Sigmoid colon (tissue), 7 donors: ENCODE data around the gene FSD1L. TPM values are rescaled to one million over a fixed set of nuclear protein-coding genes. Genes with fewer than 3 reads are reported as not detected.

Experiments used
- DNase-seq: peaks from one replicate; pipeline ENCODE4 v3.0.0-alpha.2; 2019
- H3K27ac ChIP-seq, 4 donors: fragments of 200-600 bp; sonication (generic); one replicate each; pipeline ENCODE4 v1.5.1; 2016 to 2019; ENCODE audit warnings: mild to moderate bottlenecking in 1 of 4
- H3K27me3 ChIP-seq, 3 donors: fragments of 200-600 bp; sonication (generic); one replicate each; pipeline ENCODE4 v1.5.1; 2019; ENCODE audit warnings: mild to moderate bottlenecking in 1 of 3
- H3K36me3 ChIP-seq, 4 donors: fragments of 200-600 bp; sonication (generic); one replicate each; pipeline ENCODE4 v1.5.1; 2016 to 2019
- H3K4me1 ChIP-seq, 4 donors: fragments of 200-600 bp; sonication (generic); one replicate each; pipeline ENCODE4 v1.5.1; 2017 to 2019
- H3K4me3 ChIP-seq, 4 donors: fragments of 200-600 bp; sonication (generic); one replicate each; pipeline ENCODE4 v1.5.1; 2017 to 2019; ENCODE audit warnings: mild to moderate bottlenecking in 2 of 4, moderate library complexity in 1 of 4
- H3K9me3 ChIP-seq, 4 donors: fragments of 200-600 bp in 3 of 4; sonication (generic) in 3 of 4; one replicate each; pipeline versions ENCODE4 v1.5.1 to v1.6.1; 2013 to 2019
- CTCF ChIP-seq, 4 experiments: fragments of 450-650 bp in 3 of 4; fragments of 200-600 bp in 1 of 4; IDR thresholded peaks; one replicate each; pipeline ENCODE4 v1.5.1; 2016 to 2019; ENCODE audit warnings: antibody characterized with exemption in 4 of 4, mild to moderate bottlenecking in 3 of 4, moderate library complexity in 2 of 4
- EP300 ChIP-seq, 4 donors: sonication (generic); formaldehyde crosslinking; IDR thresholded peaks; one replicate each; pipeline ENCODE4 v1.6.1; 2017; ENCODE audit warnings: antibody characterized with exemption in 4 of 4
- POLR2A ChIP-seq, 2 donors: fragments of 450-650 bp; IDR thresholded peaks; one replicate each; pipeline ENCODE4 v1.6.1; 2016; ENCODE audit warnings: antibody characterized with exemption in 2 of 2, mild to moderate bottlenecking in 2 of 2, moderate library complexity in 2 of 2
- POLR2AphosphoS5 ChIP-seq, 4 donors: sonication (generic); formaldehyde crosslinking; IDR thresholded peaks; one replicate each; pipeline ENCODE4 v1.6.1; 2017; ENCODE audit warnings: antibody characterized with exemption in 4 of 4
- WGBS, 2 donors: extraction: QIAGEN DNeasy Blood & Tissue Kit; methylation state at CpG; one replicate each; pipeline ENCODE4 v1.1.7; 2013; 5-methylcytosine and 5-hydroxymethylcytosine counted together
- intact Hi-C: fragments of 100-400 bp; cut with DNase I; formaldehyde crosslinking; loops from one replicate; pipeline ENCODE4 v1.15.1; 2023
- polyA plus RNA-seq, 3 donors: library from polyadenylated mRNA; stranded (reverse); fragments of 200-250 nt; gene quantifications; one replicate each; pipeline ENCODE4 v1.2.3, GENCODE V29; 2013
- total RNA-seq, 4 donors: library from RNA; depleted of rRNA; stranded (reverse); fragments of >200 nt; gene quantifications; one replicate each; pipeline ENCODE4 v1.1.0, GENCODE V29; 2016
- donor health status: healthy with polysubstance abuse.
- donor health status: Bipolar disorder and iron deficiency.
- donor health status: healthy.

FSD1L gene
- total and polyA plus RNA-seq, 7 donors, result 1.2 to 6.4 (median 3.9) TPM

GRCh38 chr9:105416840-105417239, 31.0 kb upstream of the FSD1L start:
- DNase-seq, result no peak
- Histone ChIP-seq H3K27ac (no peak overlapping the region), H3K9me3 (peaks cover 0 to 1% (median 0%) of the 10 kb centered on the region in 4 donors), H3K36me3 (no peaks in the 10 kb centered on the region), H3K4me1 (peaks cover 0 to 7% (median 4%) of the 10 kb centered on the region in 4 donors), H3K27me3 (no peaks in the 10 kb centered on the region), H3K4me3 (no peak overlapping the region)
- TF ChIP-seq CTCF (IDR thresholded peaks at IDR 0.05), result no peak
- TF ChIP-seq EP300 (IDR thresholded peaks at IDR 0.05), result no peak
- intact Hi-C loops, result loop anchor here (5.0 to 10.0 kb wide), 4 partner anchors 260 to 652 kb away; partner anchors contain the start of gene NIPSNAP3B
- 58 to 79% methylated on average over 1 of the region's 1 CpG for WGBS, 2 donors

GRCh38 chr9:105418588-105419500, 29.0 kb upstream of the FSD1L start:
- peaks cover 0 to 7% (median 4%) of the 10 kb centered on the region in 4 donors for H3K4me1 ChIP-seq
- no peak for TF ChIP-seq POLR2AphosphoS5 (IDR thresholded peaks at IDR 0.05)
- no peak for TF ChIP-seq EP300 (IDR thresholded peaks at IDR 0.05)
- TF ChIP-seq CTCF (IDR thresholded peaks at IDR 0.05), result no peak
- no peak for TF ChIP-seq POLR2A (IDR thresholded peaks at IDR 0.05)
- no peaks in the 10 kb centered on the region for H3K9me3 ChIP-seq
- H3K4me3 ChIP-seq, result no peak overlapping the region
- WGBS, 2 donors, result 62 to 68% methylated on average over 3 of the region's 3 CpGs
- H3K36me3 ChIP-seq, result no peaks in the 10 kb centered on the region
- no peaks in the 10 kb centered on the region for H3K27me3 ChIP-seq
- intact Hi-C loops, result loop anchor here (5.0 to 10.0 kb wide), 4 partner anchors 262 to 654 kb away; partner anchors contain the start of gene NIPSNAP3B
- DNase-seq, result no peak
- no peak overlapping the region for H3K27ac ChIP-seq

GRCh38 chr9:105419816-105420597, 27.8 kb upstream of the FSD1L start:
- no peak overlapping the region for H3K4me3 ChIP-seq

GRCh38 chr9:105421154-105421553, 26.7 kb upstream of the FSD1L start:
- intact Hi-C loops, result no loop called here

More at GRCh38 chr9:105419816-105420597, 27.8 kb upstream of the FSD1L start:
- Histone ChIP-seq H3K4me1 (peaks cover 0 to 6% (median 3%) of the 10 kb centered on the region in 4 donors), H3K27ac (no peak overlapping the region), H3K9me3 (no peaks in the 10 kb centered on the region), H3K36me3 (no peaks in the 10 kb centered on the region), H3K27me3 (no peaks in the 10 kb centered on the region)
- intact Hi-C loops, result loop anchor here (5.0 to 10.0 kb wide), 4 partner anchors 263 to 655 kb away; partner anchors contain the start of gene NIPSNAP3B
- TF ChIP-seq EP300 (IDR thresholded peaks at IDR 0.05), result no peak
- no peak for TF ChIP-seq POLR2AphosphoS5 (IDR thresholded peaks at IDR 0.05)
- TF ChIP-seq POLR2A (IDR thresholded peaks at IDR 0.05), result no peak
- TF ChIP-seq CTCF (IDR thresholded peaks at IDR 0.05), result no peak
- DNase-seq, result no peak
- 94 to 95% methylated on average over 10 of the region's 10 CpGs for WGBS, 2 donors

More at GRCh38 chr9:105421154-105421553, 26.7 kb upstream of the FSD1L start:
- TF ChIP-seq POLR2A (IDR thresholded peaks at IDR 0.05), result no peak
- TF ChIP-seq CTCF (IDR thresholded peaks at IDR 0.05), result no peak
- no peak for TF ChIP-seq EP300 (IDR thresholded peaks at IDR 0.05)
- TF ChIP-seq POLR2AphosphoS5 (IDR thresholded peaks at IDR 0.05), result no peak
- WGBS, 2 donors, result 91 to 92% methylated on average over 2 of the region's 2 CpGs
- no peak overlapping the region for H3K27ac ChIP-seq
- no peak overlapping the region for H3K4me3 ChIP-seq
- no peaks in the 10 kb centered on the region for H3K27me3 ChIP-seq
- H3K36me3 ChIP-seq, result no peaks in the 10 kb centered on the region
- no peaks in the 10 kb centered on the region for H3K4me1 ChIP-seq
- no peak for DNase-seq
- H3K9me3 ChIP-seq, result no peaks in the 10 kb centered on the region
